GM23338 (cell line): ENCODE results near the gene MLLT3. TPM values are rescaled to one million over a fixed set of nuclear protein-coding genes. Genes with fewer than 3 reads are reported as not detected.

Experiments
- CREB1 ChIP-seq: fragments of 250-450 bp; sonication (Bioruptor Pico); IDR thresholded peaks from 2 replicates; pipeline ENCODE4 v1.5.0; 2020; ENCODE audit warnings: low read depth, mild to moderate bottlenecking, moderate library complexity
- JUNB ChIP-seq: IDR thresholded peaks from one replicate; pipeline ENCODE4 v1.6.1; 2016; ENCODE audit warnings: antibody characterized with exemption; ENCODE audit not compliant: unreplicated experiment
- NANOG ChIP-seq: IDR thresholded peaks from 2 replicates; pipeline ENCODE4 v1.6.1; 2016; ENCODE audit warnings: antibody characterized with exemption, borderline replicate concordance
- POLR2AphosphoS5 ChIP-seq: IDR thresholded peaks from 2 replicates; pipeline ENCODE4 v1.6.1; 2016; ENCODE audit warnings: antibody characterized with exemption, low read depth
- STAT1 ChIP-seq: IDR thresholded peaks from one replicate; pipeline ENCODE4 v1.6.1; 2016; ENCODE audit warnings: antibody characterized with exemption; ENCODE audit not compliant: unreplicated experiment
- ZNF331 ChIP-seq: fragments of 250-450 bp; sonication (Bioruptor Pico); IDR thresholded peaks from 2 replicates; pipeline ENCODE4 v1.5.0; 2020; ENCODE audit warnings: low read depth, mild to moderate bottlenecking, moderate library complexity
- polyA plus RNA-seq: library from polyadenylated mRNA; unstranded; fragments of >200 nt; fragmentation: Nextera tagmentation; extraction: Ambion mirVana; gene quantifications from 2 replicates; pipeline ENCODE4 v1.2.1, GENCODE V29; 2016
- total RNA-seq: library from RNA; depleted of rRNA; stranded (reverse); fragments of >200 nt; shearing (Covaris generic); gene quantifications from 2 replicates; pipeline ENCODE4 v1.2.3, GENCODE V29; 2014
- TF ChIP-seq, protein P1 (sequence below): fragments of 250-450 bp; sonication (Bioruptor Pico); IDR thresholded peaks from 2 replicates; pipeline ENCODE4 v1.5.0; 2020; ENCODE audit warnings: mild to moderate bottlenecking, moderate library complexity
- TF ChIP-seq, protein P2 (sequence below): IDR thresholded peaks from 2 replicates; pipeline ENCODE4 v1.6.1; 2016; ENCODE audit warnings: antibody characterized with exemption
- TF ChIP-seq, protein P3 (sequence below): IDR thresholded peaks from one replicate; pipeline ENCODE4 v1.6.1; 2018; ENCODE audit warnings: antibody characterized with exemption; ENCODE audit not compliant: unreplicated experiment

The MLLT3 gene
- total and polyA plus RNA-seq, 2 experiments from 2014 or later, result 7.5 to 9.5 TPM

DNA sequence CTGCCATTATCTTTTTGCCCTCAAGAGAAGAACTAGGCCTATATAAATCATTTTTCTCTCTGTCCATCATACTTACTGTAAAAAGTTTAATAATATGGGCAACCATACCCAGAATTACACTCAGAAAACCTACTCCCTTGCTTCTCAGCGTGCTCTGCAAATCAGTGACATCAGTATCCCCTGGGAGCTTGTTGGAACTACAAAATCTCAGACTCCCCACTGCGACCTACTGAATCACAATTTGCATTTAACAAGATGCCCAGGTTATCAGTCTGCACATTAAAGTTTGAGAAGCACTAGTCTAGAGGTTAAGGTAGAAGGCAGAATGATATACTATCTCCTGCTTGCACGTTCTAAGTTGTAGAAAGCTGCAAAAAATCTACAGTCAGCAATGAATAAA lies 127.2 kb downstream of the MLLT3 start (continued):
- TF ChIP-seq, protein P1, sequence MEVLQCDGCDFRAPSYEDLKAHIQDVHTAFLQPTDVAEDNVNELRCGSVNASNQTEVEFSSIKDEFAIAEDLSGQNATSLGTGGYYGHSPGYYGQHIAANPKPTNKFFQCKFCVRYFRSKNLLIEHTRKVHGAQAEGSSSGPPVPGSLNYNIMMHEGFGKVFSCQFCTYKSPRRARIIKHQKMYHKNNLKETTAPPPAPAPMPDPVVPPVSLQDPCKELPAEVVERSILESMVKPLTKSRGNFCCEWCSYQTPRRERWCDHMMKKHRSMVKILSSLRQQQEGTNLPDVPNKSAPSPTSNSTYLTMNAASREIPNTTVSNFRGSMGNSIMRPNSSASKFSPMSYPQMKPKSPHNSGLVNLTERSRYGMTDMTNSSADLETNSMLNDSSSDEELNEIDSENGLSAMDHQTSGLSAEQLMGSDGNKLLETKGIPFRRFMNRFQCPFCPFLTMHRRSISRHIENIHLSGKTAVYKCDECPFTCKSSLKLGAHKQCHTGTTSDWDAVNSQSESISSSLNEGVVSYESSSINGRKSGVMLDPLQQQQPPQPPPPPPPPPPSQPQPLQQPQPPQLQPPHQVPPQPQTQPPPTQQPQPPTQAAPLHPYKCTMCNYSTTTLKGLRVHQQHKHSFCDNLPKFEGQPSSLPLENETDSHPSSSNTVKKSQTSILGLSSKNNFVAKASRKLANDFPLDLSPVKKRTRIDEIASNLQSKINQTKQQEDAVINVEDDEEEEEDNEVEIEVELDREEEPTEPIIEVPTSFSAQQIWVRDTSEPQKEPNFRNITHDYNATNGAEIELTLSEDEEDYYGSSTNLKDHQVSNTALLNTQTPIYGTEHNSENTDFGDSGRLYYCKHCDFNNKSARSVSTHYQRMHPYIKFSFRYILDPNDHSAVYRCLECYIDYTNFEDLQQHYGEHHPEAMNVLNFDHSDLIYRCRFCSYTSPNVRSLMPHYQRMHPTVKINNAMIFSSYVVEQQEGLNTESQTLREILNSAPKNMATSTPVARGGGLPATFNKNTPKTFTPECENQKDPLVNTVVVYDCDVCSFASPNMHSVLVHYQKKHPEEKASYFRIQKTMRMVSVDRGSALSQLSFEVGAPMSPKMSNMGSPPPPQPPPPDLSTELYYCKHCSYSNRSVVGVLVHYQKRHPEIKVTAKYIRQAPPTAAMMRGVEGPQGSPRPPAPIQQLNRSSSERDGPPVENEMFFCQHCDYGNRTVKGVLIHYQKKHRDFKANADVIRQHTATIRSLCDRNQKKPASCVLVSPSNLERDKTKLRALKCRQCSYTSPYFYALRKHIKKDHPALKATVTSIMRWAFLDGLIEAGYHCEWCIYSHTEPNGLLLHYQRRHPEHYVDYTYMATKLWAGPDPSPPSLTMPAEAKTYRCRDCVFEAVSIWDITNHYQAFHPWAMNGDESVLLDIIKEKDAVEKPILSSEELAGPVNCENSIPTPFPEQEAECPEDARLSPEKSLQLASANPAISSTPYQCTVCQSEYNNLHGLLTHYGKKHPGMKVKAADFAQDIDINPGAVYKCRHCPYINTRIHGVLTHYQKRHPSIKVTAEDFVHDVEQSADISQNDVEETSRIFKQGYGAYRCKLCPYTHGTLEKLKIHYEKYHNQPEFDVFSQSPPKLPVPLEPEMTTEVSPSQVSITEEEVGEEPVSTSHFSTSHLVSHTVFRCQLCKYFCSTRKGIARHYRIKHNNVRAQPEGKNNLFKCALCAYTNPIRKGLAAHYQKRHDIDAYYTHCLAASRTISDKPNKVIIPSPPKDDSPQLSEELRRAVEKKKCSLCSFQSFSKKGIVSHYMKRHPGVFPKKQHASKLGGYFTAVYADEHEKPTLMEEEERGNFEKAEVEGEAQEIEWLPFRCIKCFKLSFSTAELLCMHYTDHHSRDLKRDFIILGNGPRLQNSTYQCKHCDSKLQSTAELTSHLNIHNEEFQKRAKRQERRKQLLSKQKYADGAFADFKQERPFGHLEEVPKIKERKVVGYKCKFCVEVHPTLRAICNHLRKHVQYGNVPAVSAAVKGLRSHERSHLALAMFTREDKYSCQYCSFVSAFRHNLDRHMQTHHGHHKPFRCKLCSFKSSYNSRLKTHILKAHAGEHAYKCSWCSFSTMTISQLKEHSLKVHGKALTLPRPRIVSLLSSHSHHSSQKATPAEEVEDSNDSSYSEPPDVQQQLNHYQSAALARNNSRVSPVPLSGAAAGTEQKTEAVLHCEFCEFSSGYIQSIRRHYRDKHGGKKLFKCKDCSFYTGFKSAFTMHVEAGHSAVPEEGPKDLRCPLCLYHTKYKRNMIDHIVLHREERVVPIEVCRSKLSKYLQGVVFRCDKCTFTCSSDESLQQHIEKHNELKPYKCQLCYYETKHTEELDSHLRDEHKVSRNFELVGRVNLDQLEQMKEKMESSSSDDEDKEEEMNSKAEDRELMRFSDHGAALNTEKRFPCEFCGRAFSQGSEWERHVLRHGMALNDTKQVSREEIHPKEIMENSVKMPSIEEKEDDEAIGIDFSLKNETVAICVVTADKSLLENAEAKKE, result no peak
- TF ChIP-seq ZNF331 (CRISPR knock-in tag) (no peak), POLR2AphosphoS5 (no peak), JUNB (no peak), STAT1 (no peak), CREB1 (no peak), NANOG (no peak)
- TF ChIP-seq, protein P2, sequence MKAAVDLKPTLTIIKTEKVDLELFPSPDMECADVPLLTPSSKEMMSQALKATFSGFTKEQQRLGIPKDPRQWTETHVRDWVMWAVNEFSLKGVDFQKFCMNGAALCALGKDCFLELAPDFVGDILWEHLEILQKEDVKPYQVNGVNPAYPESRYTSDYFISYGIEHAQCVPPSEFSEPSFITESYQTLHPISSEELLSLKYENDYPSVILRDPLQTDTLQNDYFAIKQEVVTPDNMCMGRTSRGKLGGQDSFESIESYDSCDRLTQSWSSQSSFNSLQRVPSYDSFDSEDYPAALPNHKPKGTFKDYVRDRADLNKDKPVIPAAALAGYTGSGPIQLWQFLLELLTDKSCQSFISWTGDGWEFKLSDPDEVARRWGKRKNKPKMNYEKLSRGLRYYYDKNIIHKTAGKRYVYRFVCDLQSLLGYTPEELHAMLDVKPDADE, result no peak
- TF ChIP-seq, protein P3, sequence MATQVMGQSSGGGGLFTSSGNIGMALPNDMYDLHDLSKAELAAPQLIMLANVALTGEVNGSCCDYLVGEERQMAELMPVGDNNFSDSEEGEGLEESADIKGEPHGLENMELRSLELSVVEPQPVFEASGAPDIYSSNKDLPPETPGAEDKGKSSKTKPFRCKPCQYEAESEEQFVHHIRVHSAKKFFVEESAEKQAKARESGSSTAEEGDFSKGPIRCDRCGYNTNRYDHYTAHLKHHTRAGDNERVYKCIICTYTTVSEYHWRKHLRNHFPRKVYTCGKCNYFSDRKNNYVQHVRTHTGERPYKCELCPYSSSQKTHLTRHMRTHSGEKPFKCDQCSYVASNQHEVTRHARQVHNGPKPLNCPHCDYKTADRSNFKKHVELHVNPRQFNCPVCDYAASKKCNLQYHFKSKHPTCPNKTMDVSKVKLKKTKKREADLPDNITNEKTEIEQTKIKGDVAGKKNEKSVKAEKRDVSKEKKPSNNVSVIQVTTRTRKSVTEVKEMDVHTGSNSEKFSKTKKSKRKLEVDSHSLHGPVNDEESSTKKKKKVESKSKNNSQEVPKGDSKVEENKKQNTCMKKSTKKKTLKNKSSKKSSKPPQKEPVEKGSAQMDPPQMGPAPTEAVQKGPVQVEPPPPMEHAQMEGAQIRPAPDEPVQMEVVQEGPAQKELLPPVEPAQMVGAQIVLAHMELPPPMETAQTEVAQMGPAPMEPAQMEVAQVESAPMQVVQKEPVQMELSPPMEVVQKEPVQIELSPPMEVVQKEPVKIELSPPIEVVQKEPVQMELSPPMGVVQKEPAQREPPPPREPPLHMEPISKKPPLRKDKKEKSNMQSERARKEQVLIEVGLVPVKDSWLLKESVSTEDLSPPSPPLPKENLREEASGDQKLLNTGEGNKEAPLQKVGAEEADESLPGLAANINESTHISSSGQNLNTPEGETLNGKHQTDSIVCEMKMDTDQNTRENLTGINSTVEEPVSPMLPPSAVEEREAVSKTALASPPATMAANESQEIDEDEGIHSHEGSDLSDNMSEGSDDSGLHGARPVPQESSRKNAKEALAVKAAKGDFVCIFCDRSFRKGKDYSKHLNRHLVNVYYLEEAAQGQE, result no peak
